Measurements from ENCODE around the gene RSBN1L. TPM values are rescaled to one million over a fixed set of nuclear protein-coding genes. Genes with fewer than 3 reads are reported as not detected.

The RSBN1L gene
- total RNA-seq, 2 donors from 2014 or later: 14.9 to 19.2 TPM

DNA sequence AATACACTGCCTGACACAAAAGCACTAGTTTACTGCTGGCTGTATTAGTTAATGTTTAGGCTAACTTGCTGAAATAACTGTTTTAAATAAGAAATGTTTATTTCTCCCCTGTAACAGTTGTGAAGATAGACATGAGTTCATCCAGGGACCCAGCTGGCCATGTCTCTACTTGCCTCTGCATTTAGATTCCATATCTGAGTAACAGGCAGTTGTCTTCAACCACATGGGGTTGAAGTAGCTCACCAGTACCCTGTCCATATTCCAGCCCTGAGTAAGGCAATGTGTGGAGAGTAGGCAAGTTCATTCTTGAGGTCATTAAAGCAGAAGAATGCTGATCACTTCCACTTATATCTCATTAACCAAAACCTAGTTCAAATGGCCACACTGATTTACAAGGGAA, 31.1 kb upstream of the RSBN1L start:
- Mint-ChIP-seq H3K4me3 (no peak overlapping the region), H3K9me3 (no peaks in the 10 kb centered on the region), H3K36me3 (ENCODE audit: insufficient read depth in 2 of 2) (no peaks in the 10 kb centered on the region), H3K4me1 (ENCODE audit: low read depth) (no peaks in the 10 kb centered on the region), H3K27me3 (ENCODE audit: low read depth) (no peaks in the 10 kb centered on the region), H3K27ac (no peak overlapping the region)
- ATAC-seq (replicated peaks in 1 of 2) (no peak), DNase-seq (no peak)

- Mint-ChIP-seq H3K4me3 (no peak overlapping the region), H3K4me1 (ENCODE audit: low read depth) (no peaks in the 10 kb centered on the region), H3K36me3 (ENCODE audit: insufficient read depth in 2 of 2) (no peaks in the 10 kb centered on the region), H3K27me3 (ENCODE audit: low read depth) (no peaks in the 10 kb centered on the region), H3K9me3 (no peaks in the 10 kb centered on the region), H3K27ac (no peak overlapping the region)
- DNase-seq (no peak), ATAC-seq (replicated peaks in 1 of 2) (no peak)
Measured at GRCh38 chr7:77667459-77668086, 28.7 kb upstream of the RSBN1L start.

DNA sequence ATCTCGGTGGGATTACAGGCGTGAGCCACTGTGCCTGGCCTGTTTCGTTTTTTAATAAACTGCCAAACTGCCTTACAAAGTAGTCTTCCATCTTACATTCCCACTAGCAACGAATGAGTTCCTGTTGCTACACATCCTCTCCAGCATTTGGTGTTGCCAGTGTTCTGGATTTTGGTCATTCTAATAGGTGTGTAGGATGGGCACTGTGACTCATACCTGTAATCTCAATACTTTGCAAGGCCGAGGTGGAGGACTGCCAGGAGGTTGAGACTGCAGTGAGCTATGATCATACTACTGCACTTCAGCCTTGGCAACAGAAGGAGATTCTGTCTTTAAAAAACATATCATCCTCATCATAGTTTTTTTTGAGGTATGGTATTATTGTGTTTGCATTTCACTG, 21.4 kb upstream of the RSBN1L start:
- DNase-seq: no peak
- H3K27ac Mint-ChIP-seq: no peak overlapping the region
- H3K9me3 Mint-ChIP-seq: no peaks in the 10 kb centered on the region

GRCh38 chr7:77679608-77680007, 16.7 kb upstream of the RSBN1L start:
- Mint-ChIP-seq H3K4me3 (no peak overlapping the region), H3K36me3 (ENCODE audit: insufficient read depth in 2 of 2) (peaks cover 3 to 7% of the 10 kb centered on the region in 2 donors), H3K27ac (no peak overlapping the region), H3K9me3 (no peaks in the 10 kb centered on the region), H3K27me3 (ENCODE audit: low read depth) (no peaks in the 10 kb centered on the region), H3K4me1 (ENCODE audit: low read depth) (no peaks in the 10 kb centered on the region)
- DNase-seq: no peak
- no peak for ATAC-seq (replicated peaks in 1 of 2)

More for the DNA sequence above, 21.4 kb upstream of the RSBN1L start:
- peak; percentile 47 to 60 for ATAC-seq (replicated peaks in 1 of 2)
- no peaks in the 10 kb centered on the region for H3K4me1 Mint-ChIP-seq (ENCODE audit: low read depth)
- H3K36me3 Mint-ChIP-seq (ENCODE audit: insufficient read depth in 2 of 2): no peaks in the 10 kb centered on the region
- H3K4me3 Mint-ChIP-seq: no peak overlapping the region
- no peaks in the 10 kb centered on the region for H3K27me3 Mint-ChIP-seq (ENCODE audit: low read depth)

- no peak for ATAC-seq (replicated peaks in 1 of 2)
- H3K9me3 Mint-ChIP-seq: no peaks in the 10 kb centered on the region
Measured at GRCh38 chr7:77680266-77680665, 16.0 kb upstream of the RSBN1L start.

GRCh38 chr7:77684030-77684429, 12.2 kb upstream of the RSBN1L start:
- peaks cover 6 to 13% of the 10 kb centered on the region in 2 donors for H3K36me3 Mint-ChIP-seq (ENCODE audit: insufficient read depth in 2 of 2)
- DNase-seq (no peak), ATAC-seq (replicated peaks in 1 of 2) (no peak)
- no peaks in the 10 kb centered on the region for H3K27me3 Mint-ChIP-seq (ENCODE audit: low read depth)
- H3K27ac Mint-ChIP-seq: no peak overlapping the region
- peaks cover 18% of the 10 kb centered on the region for H3K4me1 Mint-ChIP-seq (ENCODE audit: low read depth)
- H3K4me3 Mint-ChIP-seq: no peak overlapping the region
- H3K9me3 Mint-ChIP-seq: peaks cover 0 to 4% of the 10 kb centered on the region in 2 donors

More at GRCh38 chr7:77680266-77680665, 16.0 kb upstream of the RSBN1L start:
- no peak overlapping the region for H3K4me3 Mint-ChIP-seq
- H3K27me3 Mint-ChIP-seq (ENCODE audit: low read depth): no peaks in the 10 kb centered on the region
- DNase-seq: no peak
- H3K27ac Mint-ChIP-seq: no peak overlapping the region
- H3K36me3 Mint-ChIP-seq (ENCODE audit: insufficient read depth in 2 of 2): peaks cover 3 to 7% of the 10 kb centered on the region in 2 donors
- H3K4me1 Mint-ChIP-seq (ENCODE audit: low read depth): no peaks in the 10 kb centered on the region

GRCh38 chr7:77685233-77685632, 11.0 kb upstream of the RSBN1L start:
- Mint-ChIP-seq H3K9me3 (peaks cover 0 to 4% of the 10 kb centered on the region in 2 donors), H3K4me3 (no peak overlapping the region), H3K27ac (no peak overlapping the region), H3K36me3 (ENCODE audit: insufficient read depth in 2 of 2) (peaks cover 6 to 13% of the 10 kb centered on the region in 2 donors), H3K27me3 (ENCODE audit: low read depth) (no peaks in the 10 kb centered on the region), H3K4me1 (ENCODE audit: low read depth) (peaks cover 18% of the 10 kb centered on the region)
- ATAC-seq (replicated peaks in 1 of 2) (no peak), DNase-seq (no peak)

DNA sequence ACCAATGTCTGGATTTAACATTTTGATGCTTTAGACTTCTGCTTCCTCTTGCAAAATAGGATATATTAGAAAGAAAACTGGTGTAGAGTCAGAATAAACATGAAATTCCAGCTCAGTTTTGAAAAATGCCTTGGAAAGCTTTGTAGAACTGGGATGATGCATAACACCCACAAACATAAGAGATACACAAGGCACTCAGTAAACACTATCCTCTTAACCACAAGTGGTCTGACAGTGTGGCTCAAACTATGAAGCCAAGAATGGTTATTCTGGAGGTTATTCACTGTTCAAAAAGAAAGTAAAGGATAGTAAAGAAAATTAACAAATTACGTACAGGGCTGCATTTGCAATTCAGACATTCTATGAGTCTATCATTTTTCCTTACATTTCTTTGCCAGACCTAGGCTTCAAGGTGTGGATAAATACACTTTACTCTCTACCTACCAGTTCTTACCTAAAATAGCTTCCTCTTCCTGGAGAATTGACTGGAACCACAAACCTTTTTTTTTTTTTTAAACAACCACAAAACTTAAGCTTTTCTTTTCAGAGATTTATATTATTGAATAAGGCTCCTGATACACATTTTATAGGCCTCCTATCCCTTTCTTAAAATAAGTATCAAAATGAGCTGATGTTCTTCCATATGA, 9.0 kb upstream of the RSBN1L start:
- Mint-ChIP-seq H3K27ac (peak overlapping the region; percentile 56), H3K4me1 (ENCODE audit: low read depth) (peaks cover 18% of the 10 kb centered on the region), H3K9me3 (peaks cover 0 to 4% of the 10 kb centered on the region in 2 donors), H3K4me3 (peak overlapping the region in 1 of 2 donors; percentile 40), H3K27me3 (ENCODE audit: low read depth) (no peaks in the 10 kb centered on the region), H3K36me3 (ENCODE audit: insufficient read depth in 2 of 2) (peaks cover 6 to 13% of the 10 kb centered on the region in 2 donors)
- ATAC-seq (replicated peaks in 1 of 2) (no peak), DNase-seq (no peak)

GRCh38 chr7:77687747-77688144, 8.5 kb upstream of the RSBN1L start:
- H3K36me3 Mint-ChIP-seq (ENCODE audit: insufficient read depth in 2 of 2): peaks cover 6 to 9% of the 10 kb centered on the region in 2 donors
- peaks cover 18% of the 10 kb centered on the region for H3K4me1 Mint-ChIP-seq (ENCODE audit: low read depth)
- DNase-seq: peak; percentile 14 to 16
- H3K27me3 Mint-ChIP-seq (ENCODE audit: low read depth): no peaks in the 10 kb centered on the region
- H3K4me3 Mint-ChIP-seq: peak overlapping the region in 1 of 2 donors; percentile 40
- H3K9me3 Mint-ChIP-seq: peaks cover 0 to 4% of the 10 kb centered on the region in 2 donors
- ATAC-seq (replicated peaks in 1 of 2): peak; percentile 62
- peak overlapping the region; percentile 56 for H3K27ac Mint-ChIP-seq

- H3K36me3 Mint-ChIP-seq (ENCODE audit: insufficient read depth in 2 of 2): peaks cover 4 to 6% of the 10 kb centered on the region in 2 donors
- peaks cover 0 to 4% of the 10 kb centered on the region in 2 donors for H3K9me3 Mint-ChIP-seq
- H3K27me3 Mint-ChIP-seq (ENCODE audit: low read depth): no peaks in the 10 kb centered on the region
- ATAC-seq (replicated peaks in 1 of 2) (no peak), DNase-seq (no peak)
- H3K4me3 Mint-ChIP-seq: no peak overlapping the region
- H3K4me1 Mint-ChIP-seq (ENCODE audit: low read depth): peaks cover 31% of the 10 kb centered on the region
- H3K27ac Mint-ChIP-seq: no peak overlapping the region
Measured at GRCh38 chr7:77690289-77690688, 6.0 kb upstream of the RSBN1L start.

- Mint-ChIP-seq H3K36me3 (ENCODE audit: insufficient read depth in 2 of 2) (peaks cover 7 to 8% of the 10 kb centered on the region in 2 donors), H3K4me3 (peak overlapping the region in 1 of 2 donors; percentile 1), H3K9me3 (peaks cover 0 to 4% of the 10 kb centered on the region in 2 donors), H3K4me1 (ENCODE audit: low read depth) (peaks cover 29% of the 10 kb centered on the region), H3K27ac (no peak overlapping the region), H3K27me3 (ENCODE audit: low read depth) (no peaks in the 10 kb centered on the region)
- DNase-seq (no peak), ATAC-seq (replicated peaks in 1 of 2) (no peak)
Measured at GRCh38 chr7:77691892-77692491, 4.3 kb upstream of the RSBN1L start.

DNA sequence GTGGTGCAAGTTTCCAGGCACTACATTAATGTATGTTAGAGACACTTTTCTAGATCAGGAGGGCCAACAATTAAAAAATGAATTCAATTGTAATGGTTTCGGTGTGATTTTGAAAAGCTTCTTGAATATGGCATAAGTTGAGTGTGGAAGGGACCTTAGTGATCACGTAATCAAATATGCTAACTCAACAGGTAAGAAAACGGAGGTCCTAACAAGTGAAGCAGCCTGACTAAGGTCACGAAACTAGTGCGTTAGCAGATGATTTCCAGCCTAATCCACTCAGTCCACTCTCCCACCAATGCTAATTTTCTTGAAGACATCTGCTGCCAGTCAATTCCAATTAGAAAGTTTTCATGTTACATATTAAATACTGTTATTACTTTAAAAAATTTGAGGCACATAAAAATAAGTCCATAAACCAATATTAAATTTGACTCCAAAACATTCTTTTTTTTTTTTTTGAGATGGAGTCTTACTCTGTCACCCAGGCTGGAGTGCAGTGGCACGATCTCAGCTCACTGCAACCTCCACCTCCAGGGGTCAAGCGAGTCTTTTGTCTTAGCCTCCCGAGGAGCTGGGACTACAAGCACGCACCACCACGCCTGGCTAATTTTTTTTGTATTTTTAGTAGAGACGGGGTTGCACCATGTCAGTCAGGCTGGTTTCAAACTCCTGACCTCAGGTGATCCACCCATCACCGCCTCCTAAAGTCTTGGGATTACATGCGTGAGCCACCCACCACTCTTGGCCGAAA, 2.3 kb upstream of the RSBN1L start:
- Mint-ChIP-seq H3K9me3 (no peaks in the 10 kb centered on the region), H3K36me3 (ENCODE audit: insufficient read depth in 2 of 2) (peaks cover 5 to 6% of the 10 kb centered on the region in 2 donors), H3K27me3 (ENCODE audit: low read depth) (no peaks in the 10 kb centered on the region), H3K4me3 (peak overlapping the region; percentile 59 to 69), H3K27ac (no peak overlapping the region), H3K4me1 (ENCODE audit: low read depth) (peaks cover 24% of the 10 kb centered on the region)
- ATAC-seq (replicated peaks in 1 of 2) (no peak), DNase-seq (no peak)

Data from activated T-cell treated with anti-CD3 and anti-CD28 coated beads, Interleukin-2, amount 50 U/mL, for 72 hours (primary cell).